Measurements from ENCODE around the gene TRABD2B.

DNA sequence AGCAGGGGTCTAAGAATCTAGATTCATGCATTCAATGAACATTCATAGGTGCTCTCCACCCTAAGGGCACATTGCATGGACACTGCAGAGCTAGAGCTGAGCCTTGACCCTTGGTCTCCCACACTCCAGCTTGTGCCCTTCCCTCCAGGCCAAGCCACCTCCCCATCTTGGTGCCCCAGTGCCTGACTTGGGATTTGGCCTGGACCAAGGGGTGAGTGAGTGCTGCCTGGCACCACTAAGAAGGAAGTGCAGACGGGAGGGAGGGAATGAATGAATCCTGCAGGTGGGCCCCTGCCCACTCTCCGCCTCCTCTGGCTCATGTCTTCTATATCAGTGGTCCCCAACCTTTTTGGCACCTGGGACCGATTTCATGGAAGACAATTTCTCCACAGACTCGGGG lies 146.7 kb downstream of the TRABD2B start:
- TF ChIP-seq, protein P1, sequence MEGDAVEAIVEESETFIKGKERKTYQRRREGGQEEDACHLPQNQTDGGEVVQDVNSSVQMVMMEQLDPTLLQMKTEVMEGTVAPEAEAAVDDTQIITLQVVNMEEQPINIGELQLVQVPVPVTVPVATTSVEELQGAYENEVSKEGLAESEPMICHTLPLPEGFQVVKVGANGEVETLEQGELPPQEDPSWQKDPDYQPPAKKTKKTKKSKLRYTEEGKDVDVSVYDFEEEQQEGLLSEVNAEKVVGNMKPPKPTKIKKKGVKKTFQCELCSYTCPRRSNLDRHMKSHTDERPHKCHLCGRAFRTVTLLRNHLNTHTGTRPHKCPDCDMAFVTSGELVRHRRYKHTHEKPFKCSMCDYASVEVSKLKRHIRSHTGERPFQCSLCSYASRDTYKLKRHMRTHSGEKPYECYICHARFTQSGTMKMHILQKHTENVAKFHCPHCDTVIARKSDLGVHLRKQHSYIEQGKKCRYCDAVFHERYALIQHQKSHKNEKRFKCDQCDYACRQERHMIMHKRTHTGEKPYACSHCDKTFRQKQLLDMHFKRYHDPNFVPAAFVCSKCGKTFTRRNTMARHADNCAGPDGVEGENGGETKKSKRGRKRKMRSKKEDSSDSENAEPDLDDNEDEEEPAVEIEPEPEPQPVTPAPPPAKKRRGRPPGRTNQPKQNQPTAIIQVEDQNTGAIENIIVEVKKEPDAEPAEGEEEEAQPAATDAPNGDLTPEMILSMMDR (IDR thresholded peaks at IDR 0.05) = no peak
- TF ChIP-seq ZFX (IDR thresholded peaks at IDR 0.05; ENCODE audit: borderline replicate concordance) = no peak
